ENCODE results near the gene CRYBG2. TPM values are rescaled to one million over a fixed set of nuclear protein-coding genes. Genes with fewer than 3 reads are reported as not detected.

The CRYBG2 gene
- total and polyA plus RNA-seq, 10 donors: 0.87 to 3.4 (median 1.2) TPM; not detected in 5

- Histone ChIP-seq H3K36me3 (peaks cover 0 to 53% (median 11%) of the 10 kb centered on the region in 6 donors), H3K4me3 (no peak overlapping the region), H3K9me3 (no peaks in the 10 kb centered on the region), H3K27me3 (replicated peaks in 1 of 7) (no peaks in the 10 kb centered on the region), H3K4me1 (peaks cover 64 to 98% (median 92%) of the 10 kb centered on the region in 6 donors), H3K27ac (peak overlapping the region in 4 of 8 donors; percentile 96 to 99 (median 98))
- TF ChIP-seq POLR2AphosphoS5 (IDR thresholded peaks at IDR 0.05) (peak in 2 of 3 donors; percentile 28 to 70), CTCF (IDR thresholded peaks at IDR 0.05 in 8 of 11, conservative IDR thresholded peaks at IDR 0.05 in 3 of 11) (no peak), POLR2A (IDR thresholded peaks at IDR 0.05) (no peak)
- DNase-seq: peak; percentile 81
- intact Hi-C loops (cut with DNase I; ENCODE audit: low total_unique reads): no loop called here
- WGBS, 5 donors: 83 to 86% (median 84%) methylated on average over 21 to 22 of the region's 22 CpGs
These were observed 71.5 kb downstream of the CRYBG2 start for GRCh38 chr1:26282401-26282918.

- DNase-seq: peak; percentile 80
- intact Hi-C loops (cut with DNase I; ENCODE audit: low total_unique reads): no loop called here
- Histone ChIP-seq H3K36me3 (peaks cover 0 to 58% (median 11%) of the 10 kb centered on the region in 6 donors), H3K9me3 (no peaks in the 10 kb centered on the region), H3K27ac (peak overlapping the region in 5 of 8 donors; percentile 12 to 99 (median 96)), H3K27me3 (replicated peaks in 1 of 7) (no peaks in the 10 kb centered on the region), H3K4me1 (peaks cover 64 to 98% (median 92%) of the 10 kb centered on the region in 6 donors), H3K4me3 (peak overlapping the region in 2 of 8 donors; percentile 89 to 93)
- 36 to 60% (median 55%) methylated on average over 12 to 15 of the region's 15 CpGs for WGBS, 5 donors
- TF ChIP-seq POLR2A (IDR thresholded peaks at IDR 0.05): no peak
- TF ChIP-seq CTCF (IDR thresholded peaks at IDR 0.05 in 8 of 11, conservative IDR thresholded peaks at IDR 0.05 in 3 of 11): no peak
- TF ChIP-seq POLR2AphosphoS5 (IDR thresholded peaks at IDR 0.05): peak in 1 of 3 donors; percentile 50
These were observed 72.0 kb downstream of the CRYBG2 start for GRCh38 chr1:26281971-26282370.

GRCh38 chr1:26281091-26281958 is 72.6 kb downstream of the CRYBG2 start:
- TF ChIP-seq POLR2AphosphoS5 (IDR thresholded peaks at IDR 0.05) (peak in 1 of 3 donors; percentile 9), CTCF (IDR thresholded peaks at IDR 0.05 in 8 of 11, conservative IDR thresholded peaks at IDR 0.05 in 3 of 11) (no peak)
- intact Hi-C loops (cut with DNase I; ENCODE audit: low total_unique reads): no loop called here
- Histone ChIP-seq H3K27me3 (replicated peaks in 1 of 7) (no peaks in the 10 kb centered on the region), H3K27ac (peak overlapping the region; percentile 41 to 99 (median 94)), H3K4me3 (peak overlapping the region; percentile 10 to 98 (median 91)), H3K36me3 (peaks cover 0 to 65% (median 11%) of the 10 kb centered on the region in 6 donors), H3K9me3 (no peaks in the 10 kb centered on the region), H3K4me1 (peaks cover 64 to 98% (median 92%) of the 10 kb centered on the region in 6 donors)
- 93 to 99% (median 97%) methylated on average over 5 of the region's 5 CpGs for WGBS, 5 donors
- DNase-seq: peak; percentile 70

Data from spleen (tissue), 11 donors.